ENCODE results near the gene MAPT. TPM values are rescaled to one million over a fixed set of nuclear protein-coding genes. Genes with fewer than 3 reads are reported as not detected.

MAPT gene
- total and polyA plus RNA-seq, 2 of the 4 experiments (the other 2 are of a cell fraction), result 0.18 to 0.19 TPM

DNA sequence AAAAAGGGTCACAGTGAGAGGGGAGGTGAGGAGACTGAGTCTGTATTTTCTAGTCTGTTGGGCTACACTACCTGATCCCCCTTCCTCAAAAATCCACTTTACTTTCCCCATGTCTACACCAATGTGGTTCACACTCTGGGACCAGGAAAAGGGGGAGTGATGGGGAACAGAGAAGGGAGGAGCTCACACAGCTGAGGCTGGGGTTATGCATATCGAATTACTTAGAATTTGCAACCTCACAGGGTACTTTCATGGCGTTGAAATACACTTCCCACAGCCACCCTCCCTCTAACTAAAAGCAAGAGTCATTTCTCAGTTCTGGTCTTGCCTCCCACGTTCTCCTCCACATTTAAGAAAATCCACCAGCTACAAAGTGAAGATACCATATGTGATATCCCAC is 14.1 kb downstream of the MAPT start:
- H3K27me3 ChIP-seq (ENCODE audit: control insufficient read depth, insufficient read depth, low read length), result peaks cover 37% of the 10 kb centered on the region
- CTCF ChIA-PET, result no interaction called here
- ATAC-seq (ENCODE audit: low read depth) (no peak), DNase-seq (no peak)
- H2AFZ ChIP-seq (replicated peaks; ENCODE audit: low read length, poor library complexity), result no peak overlapping the region
- H4K5ac ChIP-seq (ENCODE audit: low read depth, low read length), result no peak overlapping the region
- H2BK15ac ChIP-seq (ENCODE audit: low read depth, low read length), result no peak overlapping the region
- no peak overlapping the region for H3K56ac ChIP-seq (ENCODE audit: extremely low read depth, insufficient read depth, low read length)
- no peaks in the 10 kb centered on the region for H3K9me1 ChIP-seq (ENCODE audit: insufficient read depth, low read length)
- POLR2A ChIA-PET (ENCODE audit: unreplicated experiment), result no interaction called here
- H2BK120ac ChIP-seq (ENCODE audit: low read depth, low read length), result no peak overlapping the region
- no CpG with 5 or more reads among the region's 3 CpGs for WGBS, 2 experiments (ENCODE audit: extremely low coverage in 2 of 2, insufficient read length in 1 of 2)
- no peak overlapping the region for H4K8ac ChIP-seq (ENCODE audit: low read depth in 2 of 2, low read length in 2 of 2)
- BruUV-seq (replicated peaks), result no TSS peak
- TF ChIP-seq, protein P1, sequence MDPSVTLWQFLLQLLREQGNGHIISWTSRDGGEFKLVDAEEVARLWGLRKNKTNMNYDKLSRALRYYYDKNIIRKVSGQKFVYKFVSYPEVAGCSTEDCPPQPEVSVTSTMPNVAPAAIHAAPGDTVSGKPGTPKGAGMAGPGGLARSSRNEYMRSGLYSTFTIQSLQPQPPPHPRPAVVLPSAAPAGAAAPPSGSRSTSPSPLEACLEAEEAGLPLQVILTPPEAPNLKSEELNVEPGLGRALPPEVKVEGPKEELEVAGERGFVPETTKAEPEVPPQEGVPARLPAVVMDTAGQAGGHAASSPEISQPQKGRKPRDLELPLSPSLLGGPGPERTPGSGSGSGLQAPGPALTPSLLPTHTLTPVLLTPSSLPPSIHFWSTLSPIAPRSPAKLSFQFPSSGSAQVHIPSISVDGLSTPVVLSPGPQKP (IDR thresholded peaks at IDR 0.05; ENCODE audit: borderline replicate concordance, low read depth, low read length), result no peak
- TF ChIP-seq CEBPB (IDR thresholded peaks at IDR 0.05; ENCODE audit: low read depth, low read length), result no peak
- no peak for TF ChIP-seq MAFK (IDR thresholded peaks at IDR 0.05; ENCODE audit: low read depth, low read length)
- dilution Hi-C loops (cut with HindIII; ENCODE audit: low sequenced_read_pairs, unreplicated experiment) (no loop called here), in situ Hi-C loops (cut with MboI; ENCODE audit: low sequenced_read_pairs) (no loop called here), intact Hi-C loops (cut with micrococcal nuclease) (no loop called here)
- no peak overlapping the region for H3K9ac ChIP-seq (ENCODE audit: low read depth, low read length)
- no peak overlapping the region for H3K23ac ChIP-seq (ENCODE audit: low read depth, low read length)
- peaks cover 3% of the 10 kb centered on the region for H3K9me3 ChIP-seq (ENCODE audit: control insufficient read depth, insufficient read depth, low read length)
- no peak overlapping the region for H3K14ac ChIP-seq (replicated peaks; ENCODE audit: low read depth, low read length)
- no peak overlapping the region for H3K18ac ChIP-seq (ENCODE audit: low read depth, low read length)
- H3K36me3 ChIP-seq (ENCODE audit: control insufficient read depth, insufficient read depth, low read length), result no peaks in the 10 kb centered on the region
- H2BK5ac ChIP-seq (ENCODE audit: low read depth, low read length, poor library complexity, severe bottlenecking), result no peak overlapping the region
- no peaks in the 10 kb centered on the region for H3K4me1 ChIP-seq (ENCODE audit: control insufficient read depth, insufficient read depth, low read length)
- H4K91ac ChIP-seq (ENCODE audit: insufficient read depth, low read depth, low read length), result no peak overlapping the region
- no peak overlapping the region for H3K4ac ChIP-seq (ENCODE audit: low read depth, low read length)
- H2AK5ac ChIP-seq (ENCODE audit: low read depth, low read length), result no peak overlapping the region
- no peak overlapping the region for H3K27ac ChIP-seq (ENCODE audit: insufficient read depth, low read length)
- H2AK9ac ChIP-seq (replicated peaks; ENCODE audit: low read depth, low read length, poor library complexity), result no peak overlapping the region
- H2BK20ac ChIP-seq (ENCODE audit: low read depth, low read length), result no peak overlapping the region
- H4K20me1 ChIP-seq (ENCODE audit: insufficient read depth, low read length), result no peaks in the 10 kb centered on the region
- H3K4me3 ChIP-seq (ENCODE audit: insufficient read depth, low read depth, low read length), result no peak overlapping the region
- H3K4me2 ChIP-seq (ENCODE audit: low read depth, low read length), result no peak overlapping the region
- H3K79me1 ChIP-seq (ENCODE audit: low read depth in 1 of 2, low read length in 2 of 2), result no peaks in the 10 kb centered on the region

Measured in IMR-90 (cell line).